Activated T-helper 1 cell treated with anti-CD3 and anti-CD28 coated beads, Interleukin-2, amount 50 U/mL, for 16 hours (primary cell): ENCODE results near the gene DNAJC17.

Experiments used
- DNase-seq, 2 donors: peaks; one replicate each; pipeline ENCODE4 v3.0.0-alpha.2; 2020; ENCODE audit warnings: low read depth in 1 of 2, low spot score in 1 of 2

DNAJC17 gene

DNA sequence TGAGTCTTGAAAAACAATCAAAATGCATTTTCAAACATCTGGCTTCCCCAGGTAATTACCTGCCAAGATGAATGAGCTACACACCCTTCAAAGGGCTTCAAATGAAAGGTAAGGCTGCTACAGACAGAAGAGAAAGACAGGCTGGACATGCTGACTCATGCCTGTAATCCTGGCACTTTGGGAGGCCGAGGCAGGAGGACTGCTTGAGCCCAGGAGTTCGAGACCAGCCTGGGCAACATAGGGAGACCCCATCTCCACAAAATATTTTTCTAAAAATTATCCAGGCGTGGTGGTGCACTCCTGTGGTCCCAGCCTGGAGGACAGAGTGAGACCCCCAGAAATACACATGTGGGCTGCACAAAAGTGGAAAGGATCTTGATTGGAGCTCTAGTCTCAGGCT lies 14.9 kb downstream of the DNAJC17 start:
- no peak for DNase-seq

- no peak for DNase-seq
These were observed 16.6 kb downstream of the DNAJC17 start for GRCh38 chr15:40790718-40791117.

DNA sequence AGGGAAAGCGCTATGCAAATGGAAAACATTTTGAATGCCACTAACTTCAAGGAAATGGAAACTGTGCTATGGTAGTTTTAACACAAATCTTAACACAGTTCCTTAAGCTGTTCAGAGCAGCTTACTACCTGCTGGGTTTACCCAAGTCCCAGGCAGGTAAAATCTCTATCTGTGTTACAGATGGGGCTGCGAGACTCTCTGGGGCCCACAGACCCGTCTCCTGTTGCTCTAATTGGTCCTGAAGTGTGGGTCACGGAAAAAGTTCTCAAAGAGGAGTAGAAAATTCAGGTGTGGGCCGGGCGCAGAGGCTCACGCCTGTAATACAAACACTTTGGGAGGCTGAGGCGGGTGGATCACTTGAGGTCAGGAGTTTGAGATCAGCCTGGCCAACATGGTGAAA lies 17.3 kb downstream of the DNAJC17 start:
- DNase-seq: no peak

- no peak for DNase-seq
These were observed 18.2 kb downstream of the DNAJC17 start for GRCh38 chr15:40789119-40789518.

GRCh38 chr15:40787991-40788390 lies 19.3 kb downstream of the DNAJC17 start:
- DNase-seq: no peak

DNA sequence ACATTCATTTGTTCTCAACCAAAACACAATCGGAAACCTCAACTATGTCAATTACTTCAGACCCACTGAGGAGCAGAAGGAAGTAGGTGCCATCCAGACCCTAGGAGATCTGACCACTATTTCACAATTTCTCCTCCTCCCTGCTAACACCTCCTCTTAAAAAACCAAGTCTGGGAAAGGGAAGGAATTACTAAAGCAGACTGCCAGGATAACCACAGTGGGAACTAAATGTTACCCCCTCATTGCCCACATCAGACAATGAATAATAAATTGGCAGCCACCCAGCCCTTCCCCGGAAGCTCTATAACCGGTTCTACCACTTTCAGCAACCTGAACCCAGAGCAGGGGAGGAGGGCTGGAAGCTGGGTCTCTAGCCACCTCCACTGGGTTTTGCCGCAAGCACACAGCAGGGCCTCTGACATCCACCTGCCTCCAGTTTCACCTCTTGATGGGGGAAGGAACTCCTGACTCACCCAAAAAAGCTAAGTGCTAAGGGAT lies 19.9 kb downstream of the DNAJC17 start:
- peak in 1 of 2 donors; percentile 27 for DNase-seq

GRCh38 chr15:40785814-40786213 lies 21.5 kb downstream of the DNAJC17 start:
- DNase-seq: no peak

DNA sequence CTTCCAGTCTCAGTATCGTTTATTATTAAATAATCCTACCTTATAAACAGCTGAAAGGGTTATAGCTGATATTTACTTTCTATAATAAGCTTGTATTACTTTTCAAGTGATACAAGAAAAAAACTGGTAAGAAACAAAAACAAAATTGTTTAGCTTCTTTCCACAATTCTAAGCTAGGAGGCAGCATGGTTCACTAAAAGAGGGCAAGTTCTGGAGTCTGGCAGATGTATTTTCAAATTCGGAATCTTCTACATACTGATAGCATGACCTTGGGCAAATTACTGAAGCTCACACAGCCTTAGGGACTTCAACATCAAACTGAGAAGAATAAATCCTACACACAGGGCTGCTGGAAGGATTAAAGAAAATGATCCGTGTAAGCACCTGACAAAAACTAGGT lies 22.1 kb downstream of the DNAJC17 start:
- no peak for DNase-seq

DNA sequence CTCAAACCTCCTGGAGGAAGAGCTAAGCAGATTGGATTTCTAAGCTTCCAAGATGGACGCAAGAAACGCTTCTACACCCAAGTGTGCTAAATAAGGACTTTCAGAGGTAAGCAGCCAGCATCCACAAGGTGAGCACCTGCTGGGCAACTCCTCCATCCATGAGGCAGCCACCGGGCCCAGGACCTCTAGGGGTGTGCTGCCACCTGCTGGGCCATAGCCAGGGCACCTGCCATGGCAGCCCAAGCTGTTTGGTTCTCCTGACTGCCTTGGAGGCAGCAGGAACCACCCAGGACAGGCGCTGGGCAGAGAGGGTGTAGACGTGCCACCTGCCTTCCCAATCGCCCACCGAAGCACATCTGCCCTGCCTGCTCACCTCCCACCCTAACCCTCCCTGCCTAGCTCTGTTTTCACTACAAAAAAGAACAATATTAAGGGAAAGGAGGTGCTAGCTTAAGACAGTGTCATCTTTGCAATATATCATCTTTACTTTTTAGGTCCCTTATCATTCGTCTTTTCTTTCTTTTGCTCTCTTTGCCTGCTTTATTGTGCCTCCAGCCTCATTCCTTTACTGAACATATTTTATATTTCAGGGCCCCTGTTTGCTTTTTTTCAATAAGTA lies 24.6 kb downstream of the DNAJC17 start:
- DNase-seq: peak; percentile 66 to 70

- DNase-seq: no peak
These were observed 30.6 kb downstream of the DNAJC17 start for GRCh38 chr15:40776537-40777141.

DNA sequence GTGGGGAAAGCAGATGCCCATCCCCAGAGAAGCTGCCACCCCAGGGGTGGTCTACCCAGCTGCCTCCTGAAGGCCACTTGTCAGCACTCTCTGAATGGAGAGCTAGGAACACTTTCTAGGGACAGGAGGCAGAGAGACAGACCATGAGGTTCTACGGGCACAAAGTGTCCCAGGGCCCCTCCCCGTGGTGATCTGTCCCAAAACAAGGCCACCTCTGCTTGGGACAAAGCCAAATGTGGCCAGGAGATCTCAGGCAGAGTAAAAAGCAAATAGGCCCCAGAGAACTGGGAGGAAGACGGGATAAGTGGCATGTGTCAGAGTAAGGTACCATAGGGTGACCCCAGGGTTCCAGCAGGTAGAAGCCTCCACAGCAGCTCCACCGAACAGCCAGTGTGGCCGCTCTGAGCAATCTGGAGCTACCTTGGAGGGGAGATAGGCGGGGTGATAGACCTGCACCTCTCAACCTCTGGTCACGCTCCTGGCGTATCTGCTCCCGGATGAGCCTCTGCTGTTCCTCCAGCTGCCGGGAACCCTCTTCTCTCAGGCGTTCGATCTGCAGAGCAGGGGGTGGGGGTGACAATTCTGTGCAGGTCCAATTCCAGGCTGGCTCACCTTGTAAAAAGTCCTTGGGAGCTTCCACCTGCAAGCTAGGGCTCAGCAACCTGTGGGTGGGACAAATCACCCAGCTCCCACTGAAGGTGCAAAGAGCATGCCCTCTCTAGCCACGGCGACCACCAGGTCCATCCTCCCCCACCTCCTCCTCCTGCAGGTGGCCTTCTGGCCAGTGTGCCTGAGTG lies 31.3 kb downstream of the DNAJC17 start:
- DNase-seq: no peak

GRCh38 chr15:40775007-40775406 lies 32.3 kb downstream of the DNAJC17 start:
- no peak for DNase-seq

GRCh38 chr15:40773902-40774301 lies 33.4 kb downstream of the DNAJC17 start:
- DNase-seq: no peak

DNA sequence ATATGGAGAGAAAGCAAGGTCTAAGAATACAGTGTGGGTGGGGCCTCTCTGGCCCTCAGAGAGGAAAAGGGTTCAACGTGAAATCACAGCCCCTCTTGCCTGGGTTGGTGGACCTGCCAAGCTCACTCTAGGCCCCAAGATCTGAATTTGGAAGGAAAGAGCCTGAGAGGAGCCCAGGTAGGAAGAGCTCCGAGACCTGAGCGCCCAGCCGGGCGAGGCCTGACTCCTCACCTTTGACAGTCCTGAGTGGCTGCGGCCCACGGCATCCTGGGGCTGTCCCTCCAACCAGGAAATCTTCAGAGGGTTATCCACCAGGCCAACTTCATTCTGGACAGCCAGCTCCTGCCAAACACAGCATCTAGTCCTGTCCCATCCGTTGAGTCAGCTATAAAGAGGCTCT lies 33.8 kb downstream of the DNAJC17 start:
- no peak for DNase-seq

GRCh38 chr15:40772014-40772413 lies 35.3 kb downstream of the DNAJC17 start:
- no peak for DNase-seq

GRCh38 chr15:40771242-40771641 lies 36.0 kb downstream of the DNAJC17 start:
- DNase-seq: no peak

DNA sequence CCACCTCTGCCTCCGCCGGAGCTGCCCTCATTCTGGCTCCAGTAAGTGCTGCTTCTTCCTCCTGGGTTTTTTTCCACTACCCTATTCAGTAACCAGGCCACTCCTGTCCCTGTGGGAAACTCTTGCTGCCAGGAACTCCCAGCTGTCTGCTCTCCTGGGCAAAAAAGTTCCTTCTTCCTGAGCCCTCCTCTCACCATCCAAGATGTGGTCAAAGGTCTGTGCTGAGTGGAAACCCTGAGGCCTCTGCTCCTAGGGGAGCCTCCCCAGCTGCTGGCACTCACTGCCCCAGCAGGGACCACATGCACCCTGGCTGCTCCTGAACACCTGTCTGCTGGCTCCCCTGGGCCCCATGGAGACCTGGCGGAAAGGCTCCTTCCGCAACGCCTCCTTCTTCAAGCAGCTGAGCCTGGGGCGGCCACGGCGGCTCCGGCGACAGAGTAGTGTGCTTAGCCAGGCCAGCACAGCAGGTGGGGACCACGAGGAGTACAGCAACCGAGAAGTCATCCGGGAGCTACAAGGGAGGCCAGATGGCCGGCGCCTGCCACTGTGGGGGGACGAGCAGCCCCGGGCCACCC lies 37.0 kb downstream of the DNAJC17 start:
- DNase-seq: no peak

- peak in 1 of 2 donors; percentile 21 for DNase-seq
These were observed 37.8 kb downstream of the DNAJC17 start, which contains the start of gene C15orf62 for GRCh38 chr15:40769274-40770146. Gene C15orf62, plus strand, starts transcription at chr15:40769980. Its CDS starts 516 bp downstream, at chr15:40770496.

- DNase-seq: no peak
These were observed 38.6 kb downstream of the DNAJC17 start for GRCh38 chr15:40768521-40769273.
